Measurements from ENCODE around the gene SULT1C3. TPM values are rescaled to one million over a fixed set of nuclear protein-coding genes. Genes with fewer than 3 reads are reported as not detected.

SULT1C3 gene
- total and polyA plus RNA-seq, 2 of the 13 experiments (the other 11 are each of a cell fraction or from before 2014, with no cell fraction given), result not detected

DNA sequence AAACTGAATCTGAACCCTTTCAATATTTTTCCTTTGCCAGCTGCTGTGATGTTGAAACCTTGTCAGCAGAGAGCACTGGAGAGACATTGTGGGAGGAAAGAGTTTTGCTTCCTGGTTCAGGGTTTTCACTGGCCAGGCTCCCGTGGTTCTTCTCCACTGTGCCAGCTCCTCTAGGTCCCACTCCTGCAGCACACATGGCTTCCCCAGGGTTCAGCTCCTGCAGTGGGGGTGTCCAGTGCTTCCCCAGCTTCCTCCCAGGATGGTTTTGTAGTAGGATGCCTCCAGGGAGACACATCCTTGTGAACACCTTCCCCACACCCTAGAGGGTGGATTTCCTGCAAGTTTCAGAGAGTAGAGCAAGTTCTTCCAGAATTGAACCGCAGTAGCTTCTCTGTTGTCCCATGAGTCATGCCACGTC lies 24.0 kb upstream of the SULT1C3 start:
- H3K9ac ChIP-seq (ENCODE audit: insufficient read depth, low read depth, low read length), result peak overlapping the region; percentile 39; the same call in 1 of the 2 replicates
- ATAC-seq, result peak; percentile 98
- 26% methylated on average over 3 of the region's 3 CpGs for WGBS (ENCODE audit: low lambda C conversion rate)
- peak overlapping the region; percentile 79 for H3K4me2 ChIP-seq (ENCODE audit: low read depth, low read length)
- ChIA-PET POLR2A (no interaction called here), CTCF (ENCODE audit: low intra/inter-chr PET ratio, low total read pairs) (no interaction called here)
- no peak overlapping the region for H3K27ac ChIP-seq (ENCODE audit: extremely low read length, insufficient read depth, low read length)
- H3K27me3 ChIP-seq (ENCODE audit: control insufficient read depth in 1 of 2, insufficient read depth in 2 of 2, low read length in 2 of 2), result no peaks in the 10 kb centered on the region
- in situ Hi-C loops (cut with HindIII; ENCODE audit: extremely low pct_ligation_motif_present, low pct_unique_long_range_greater_than_20kb), result loop anchor here (25.0 kb wide), 1 partner anchor 371 kb away; no protein-coding TSS in a partner anchor
- H3K4me1 ChIP-seq (ENCODE audit: insufficient read depth, low read length), result peaks cover 22% of the 10 kb centered on the region
- H3K79me2 ChIP-seq (ENCODE audit: insufficient read depth, low read length), result no peaks in the 10 kb centered on the region
- H4K20me1 ChIP-seq (ENCODE audit: insufficient read depth, low read length), result no peaks in the 10 kb centered on the region
- intact Hi-C loops (cut with micrococcal nuclease; ENCODE audit: unreplicated experiment), result loop anchor here (1.0 to 10.0 kb wide), 3 partner anchors 135 to 368 kb away; no protein-coding TSS in a partner anchor
- peak; percentile 60 for FAIRE-seq
- peak overlapping the region; percentile 19 to 55 (median 19); a peak in 3 of 6 replicates for H3K4me3 ChIP-seq (replicated peaks in 1 of 3; ENCODE audit: insufficient read depth in 1 of 3, low read depth in 2 of 3, low read length in 3 of 3)
- peak; percentile 55 for DNase-seq (ENCODE audit: low spot score)
- peak overlapping the region; percentile 95 for H2AFZ ChIP-seq (ENCODE audit: low read length)
- H3K9me3 ChIP-seq (ENCODE audit: low read length), result no peaks in the 10 kb centered on the region
- H3K36me3 ChIP-seq (replicated peaks in 1 of 2; ENCODE audit: control insufficient read depth in 1 of 2, insufficient read depth in 2 of 2, low read length in 2 of 2), result no peaks in the 10 kb centered on the region
- BruUV-seq (replicated peaks), result no TSS peak
- peak; percentile 87 for TF ChIP-seq STAG1 (CRISPR knock-in tag; IDR thresholded peaks at IDR 0.05)
- 0 out of 2 replicates have a peak, but pooled peaks have one; percentile 30 for TF ChIP-seq KDM3A (CRISPR knock-in tag; IDR thresholded peaks at IDR 0.05; ENCODE audit: low read depth)
- no peak for TF ChIP-seq AGO1 (IDR thresholded peaks at IDR 0.05; ENCODE audit: low read depth, low read length, poor library complexity, severe bottlenecking)
- no peak for TF ChIP-seq KDM5A (IDR thresholded peaks at IDR 0.05; ENCODE audit: borderline replicate concordance, low read length)
- TF ChIP-seq TBX3 (IDR thresholded peaks at IDR 0.05; ENCODE audit: borderline replicate concordance), result no peak
- peak; percentile 28; the same call in 1 of the 2 replicates for TF ChIP-seq SAP130 (CRISPR knock-in tag; IDR thresholded peaks at IDR 0.05; ENCODE audit: low read depth)
- TF ChIP-seq THAP11 (CRISPR knock-in tag; IDR thresholded peaks at IDR 0.05), result peak; percentile 34; the same call in 1 of the 2 replicates
- no peak for TF ChIP-seq CREM (IDR thresholded peaks at IDR 0.05)
- TF ChIP-seq CREM (CRISPR knock-in tag; IDR thresholded peaks at IDR 0.05), result no peak
- TF ChIP-seq ZNF124 (CRISPR knock-in tag; IDR thresholded peaks at IDR 0.05), result 0 out of 2 replicates have a peak, but pooled peaks have one; percentile 31
- 0 out of 2 replicates have a peak, but pooled peaks have one; percentile 16 for TF ChIP-seq CEBPB (IDR thresholded peaks at IDR 0.05; ENCODE audit: borderline replicate concordance, low read depth, low read length)
- TF ChIP-seq NCOR1 (IDR thresholded peaks at IDR 0.05; ENCODE audit: borderline replicate concordance, low read length), result no peak
- 0 out of 2 replicates have a peak, but pooled peaks have one; percentile 10 for TF ChIP-seq ZNF121 (CRISPR knock-in tag; IDR thresholded peaks at IDR 0.05)
- TF ChIP-seq REPIN1 (CRISPR knock-in tag; IDR thresholded peaks at IDR 0.05; ENCODE audit: borderline replicate concordance, low read depth), result peak; percentile 66; the same call in 1 of the 2 replicates
- TF ChIP-seq, protein P1, sequence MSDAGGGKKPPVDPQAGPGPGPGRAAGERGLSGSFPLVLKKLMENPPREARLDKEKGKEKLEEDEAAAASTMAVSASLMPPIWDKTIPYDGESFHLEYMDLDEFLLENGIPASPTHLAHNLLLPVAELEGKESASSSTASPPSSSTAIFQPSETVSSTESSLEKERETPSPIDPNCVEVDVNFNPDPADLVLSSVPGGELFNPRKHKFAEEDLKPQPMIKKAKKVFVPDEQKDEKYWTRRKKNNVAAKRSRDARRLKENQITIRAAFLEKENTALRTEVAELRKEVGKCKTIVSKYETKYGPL (CRISPR knock-in tag; IDR thresholded peaks at IDR 0.05), result no peak
- TF ChIP-seq ZMYM4 (CRISPR knock-in tag; IDR thresholded peaks at IDR 0.05), result peak; percentile 64; the same call in 1 of the 2 replicates
- TF ChIP-seq KAT8 (CRISPR knock-in tag; IDR thresholded peaks at IDR 0.05), result peak; percentile 39; the same call in 1 of the 2 replicates
- TF ChIP-seq, protein P2, sequence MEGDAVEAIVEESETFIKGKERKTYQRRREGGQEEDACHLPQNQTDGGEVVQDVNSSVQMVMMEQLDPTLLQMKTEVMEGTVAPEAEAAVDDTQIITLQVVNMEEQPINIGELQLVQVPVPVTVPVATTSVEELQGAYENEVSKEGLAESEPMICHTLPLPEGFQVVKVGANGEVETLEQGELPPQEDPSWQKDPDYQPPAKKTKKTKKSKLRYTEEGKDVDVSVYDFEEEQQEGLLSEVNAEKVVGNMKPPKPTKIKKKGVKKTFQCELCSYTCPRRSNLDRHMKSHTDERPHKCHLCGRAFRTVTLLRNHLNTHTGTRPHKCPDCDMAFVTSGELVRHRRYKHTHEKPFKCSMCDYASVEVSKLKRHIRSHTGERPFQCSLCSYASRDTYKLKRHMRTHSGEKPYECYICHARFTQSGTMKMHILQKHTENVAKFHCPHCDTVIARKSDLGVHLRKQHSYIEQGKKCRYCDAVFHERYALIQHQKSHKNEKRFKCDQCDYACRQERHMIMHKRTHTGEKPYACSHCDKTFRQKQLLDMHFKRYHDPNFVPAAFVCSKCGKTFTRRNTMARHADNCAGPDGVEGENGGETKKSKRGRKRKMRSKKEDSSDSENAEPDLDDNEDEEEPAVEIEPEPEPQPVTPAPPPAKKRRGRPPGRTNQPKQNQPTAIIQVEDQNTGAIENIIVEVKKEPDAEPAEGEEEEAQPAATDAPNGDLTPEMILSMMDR (CRISPR knock-in tag; IDR thresholded peaks at IDR 0.05), result peak; percentile 84
- no peak for TF ChIP-seq SP2 (CRISPR knock-in tag; IDR thresholded peaks at IDR 0.05)
- TF ChIP-seq, protein P3, sequence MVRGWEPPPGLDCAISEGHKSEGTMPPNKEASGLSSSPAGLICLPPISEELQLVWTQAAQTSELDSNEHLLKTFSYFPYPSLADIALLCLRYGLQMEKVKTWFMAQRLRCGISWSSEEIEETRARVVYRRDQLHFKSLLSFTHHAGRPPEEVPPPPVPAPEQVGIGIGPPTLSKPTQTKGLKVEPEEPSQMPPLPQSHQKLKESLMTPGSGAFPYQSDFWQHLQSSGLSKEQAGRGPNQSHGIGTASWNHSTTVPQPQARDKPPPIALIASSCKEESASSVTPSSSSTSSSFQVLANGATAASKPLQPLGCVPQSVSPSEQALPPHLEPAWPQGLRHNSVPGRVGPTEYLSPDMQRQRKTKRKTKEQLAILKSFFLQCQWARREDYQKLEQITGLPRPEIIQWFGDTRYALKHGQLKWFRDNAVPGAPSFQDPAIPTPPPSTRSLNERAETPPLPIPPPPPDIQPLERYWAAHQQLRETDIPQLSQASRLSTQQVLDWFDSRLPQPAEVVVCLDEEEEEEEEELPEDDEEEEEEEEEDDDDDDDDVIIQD (CRISPR knock-in tag; IDR thresholded peaks at IDR 0.05; ENCODE audit: low read depth), result 0 out of 2 replicates have a peak, but pooled peaks have one; percentile 20
- peak; percentile 82 for TF ChIP-seq ZNF501 (CRISPR knock-in tag; IDR thresholded peaks at IDR 0.05)
- TF ChIP-seq LCORL (IDR thresholded peaks at IDR 0.05), result no peak
- TF ChIP-seq LCORL (CRISPR knock-in tag; IDR thresholded peaks at IDR 0.05), result peak; percentile 17; the same call in 1 of the 2 replicates
- TF ChIP-seq ELF3 (CRISPR knock-in tag; IDR thresholded peaks at IDR 0.05), result peak; percentile 97

All from HepG2 (cell line).